Vagina (tissue), 2 donors: ENCODE results near the gene ZNF630.

Source experiments
- CTCF ChIP-seq, 3 experiments: fragments of 450-650 bp in 2 of 3; fragments of 200-600 bp in 1 of 3; sonication (generic) in 1 of 3; IDR thresholded peaks; one replicate each; pipeline ENCODE4 v1.5.1; 2017 to 2019; ENCODE audit warnings: antibody characterized with exemption in 3 of 3, mild to moderate bottlenecking in 2 of 3, moderate library complexity in 2 of 3
- POLR2A ChIP-seq, 2 donors: fragments of 450-650 bp; IDR thresholded peaks; one replicate each; pipeline ENCODE4 v1.6.1; 2017; ENCODE audit warnings: antibody characterized with exemption in 2 of 2, mild to moderate bottlenecking in 2 of 2, moderate library complexity in 2 of 2
- POLR2AphosphoS5 ChIP-seq, 2 donors: sonication (generic); formaldehyde crosslinking; IDR thresholded peaks; one replicate each; pipeline ENCODE4 v1.9.0; 2017; ENCODE audit warnings: antibody characterized with exemption in 2 of 2, mild to moderate bottlenecking in 2 of 2, low read depth in 1 of 2; ENCODE audit not compliant: insufficient read depth in 1 of 2

GRCh38 chrX:48071064-48071985 is at the start of gene ZNF630:
- no peak for TF ChIP-seq CTCF (IDR thresholded peaks at IDR 0.05)
- peak in 1 of 2 donors; percentile 40 for TF ChIP-seq POLR2A (IDR thresholded peaks at IDR 0.05)
- peak; percentile 63 to 78 for TF ChIP-seq POLR2AphosphoS5 (IDR thresholded peaks at IDR 0.05; ENCODE audit: insufficient read depth in 1 of 2, low read depth in 1 of 2)
